A549 (cell line): ENCODE measurements around the gene DRD2. TPM values are rescaled to one million over a fixed set of nuclear protein-coding genes. Genes with fewer than 3 reads are reported as not detected.

ENCODE experiments used
- ATAC-seq, 2 experiments: fragments of 200-7000 bp in 1 of 2; fragments of >200 bp in 1 of 2; cut with Nextera tagmentation in 1 of 2; cut with Tn5 transposase in 1 of 2; 3 replicates each; pipeline versions ENCODE4 v1.8.0 to v1.9.1; 2018 to 2020; ENCODE audit warnings: mild to moderate bottlenecking in 1 of 2, moderate library complexity in 1 of 2
- CTCF ChIA-PET: fragments of 300-600 bp; sonication (Branson Sonifier 250); formaldehyde crosslinking; extraction: SDS; loops from one replicate; lab custom pipeline; 2021; ENCODE audit warnings: antibody characterized with exemption, inconsistent platforms; lab: Yijun Ruan, JAX
- POLR2A ChIA-PET: fragments of 350-600 bp; formaldehyde crosslinking; extraction: SDS; loops from one replicate; lab custom pipeline; 2021; ENCODE audit warnings: antibody characterized with exemption, inconsistent platforms; lab: Yijun Ruan, JAX
- DNase-seq, 2 experiments: peaks; one replicate each; pipeline versions ENCODE4 v3.0.0 to v3.0.0-alpha.2; 2011 to 2016; ENCODE audit warnings: low read depth in 1 of 2, low spot score in 1 of 2
- FAIRE-seq: peaks from 2 replicates; lab custom pipeline; 2011; peaks lifted over from hg19 to GRCh38; lab: Jason Lieb, UNC
- H3K27ac ChIP-seq, 2 experiments: fragments of >200 bp; sonication (Bioruptor Twin); formaldehyde crosslinking; 3 replicates each; pipeline ENCODE4 v1.5.1; 2016 to 2017
- H3K4me1 ChIP-seq: fragments of >200 bp; sonication (Bioruptor Twin); formaldehyde crosslinking; 3 replicates; pipeline ENCODE4 v1.6.1; 2016
- H3K4me2 ChIP-seq: fragments of >200 bp; sonication (Bioruptor Twin); formaldehyde crosslinking; 3 replicates; pipeline ENCODE4 v1.6.1; 2016
- H3K4me3 ChIP-seq: fragments of >200 bp; sonication (Bioruptor Twin); formaldehyde crosslinking; 3 replicates; pipeline ENCODE4 v1.5.1; 2016
- H3K9me3 ChIP-seq: fragments of >200 bp; sonication (Bioruptor Twin); formaldehyde crosslinking; 3 replicates; pipeline ENCODE4 v1.6.1; 2016
- HDAC2 ChIP-seq: fragments of 200-600 bp; sonication (generic); IDR thresholded peaks from 2 replicates; pipeline ENCODE4 v1.6.1; 2016
- HEYL ChIP-seq: fragments of 250-450 bp; sonication (Bioruptor Pico); IDR thresholded peaks from 2 replicates; pipeline ENCODE4 v1.8.0; 2021; ENCODE audit warnings: mild to moderate bottlenecking, moderate library complexity
- HOXA7 ChIP-seq: fragments of 250-450 bp; sonication (Bioruptor Pico); IDR thresholded peaks from 2 replicates; pipeline ENCODE4 v1.5.0; 2020; ENCODE audit warnings: mild to moderate bottlenecking, moderate library complexity
- JUN ChIP-seq, 2 experiments: fragments of >200 bp; sonication (Bioruptor Twin); formaldehyde crosslinking; IDR thresholded peaks; 2 replicates in 1 of 2; 3 replicates in 1 of 2; pipeline ENCODE4 v1.6.1; 2016 to 2017
- JUNB ChIP-seq: fragments of >200 bp; sonication (Bioruptor Twin); formaldehyde crosslinking; IDR thresholded peaks from 2 replicates; pipeline ENCODE4 v1.6.1; 2016
- MYC ChIP-seq: IDR thresholded peaks from 2 replicates; pipeline ENCODE4 v1.6.1; 2012; ENCODE audit warnings: mild to moderate bottlenecking, inconsistent platforms, low read length, improper control_type of control experiment, borderline replicate concordance
- NPAS2 ChIP-seq: fragments of 250-450 bp; sonication (Bioruptor Pico); IDR thresholded peaks from 2 replicates; pipeline ENCODE4 v1.8.0; 2022; ENCODE audit warnings: mild to moderate bottlenecking, moderate library complexity, borderline replicate concordance
- POLR2A ChIP-seq: IDR thresholded peaks from 2 replicates; pipeline ENCODE4 v1.6.1; 2012; ENCODE audit warnings: mild to moderate bottlenecking, low read length
- RAD21 ChIP-seq, 2 experiments: fragments of >200 bp in 1 of 2; sonication (Bioruptor Twin) in 1 of 2; formaldehyde crosslinking in 1 of 2; IDR thresholded peaks in 1 of 2; conservative IDR thresholded peaks in 1 of 2; 2 replicates in 1 of 2; 3 replicates in 1 of 2; pipeline ENCODE4 v1.6.1; 2012 to 2018; ENCODE audit warnings: inconsistent platforms in 1 of 2
- RARB ChIP-seq: fragments of 250-450 bp; sonication (Bioruptor Pico); IDR thresholded peaks from 2 replicates; pipeline ENCODE4 v1.8.0; 2021; ENCODE audit warnings: mild to moderate bottlenecking, moderate library complexity
- RCOR1 ChIP-seq: fragments of 150-350 bp; IDR thresholded peaks from 2 replicates; pipeline ENCODE4 v1.6.1; 2014; ENCODE audit warnings: antibody characterized with exemption, low read length, low read depth
- SMC3 ChIP-seq: fragments of >200 bp; sonication (Bioruptor Twin); formaldehyde crosslinking; IDR thresholded peaks from 3 replicates; pipeline ENCODE4 v1.6.1; 2018; ENCODE audit warnings: inconsistent platforms
- SREBF2 ChIP-seq: fragments of 450-650 bp; IDR thresholded peaks from 2 replicates; pipeline ENCODE4 v1.6.1; 2014; ENCODE audit warnings: mild to moderate bottlenecking, moderate library complexity
- whole genome bisulfite sequencing: methylation state at CpG from one replicate; pipeline ENCODE4 v1.1.6; 2017; ENCODE audit errors: missing lambda C conversion rate; 5-methylcytosine and 5-hydroxymethylcytosine counted together
- polyA plus RNA-seq, 4 experiments: library from polyadenylated mRNA; depleted of rRNA in 3 of 4; stranded (reverse); fragments of >200 nt; fragmentation: RNase III in 1 of 4; extraction: RNeasy Plus Mini Kit Qiagen cat#74134 plus additional on column Dnase treatment in 1 of 4; gene quantifications; 2 replicates in 3 of 4; 3 replicates in 1 of 4; pipeline ENCODE4 v1.2.3, GENCODE V29; 2011 to 2017
- TF ChIP-seq, protein P1 (sequence below): fragments of 200-600 bp; sonication (generic); IDR thresholded peaks from 2 replicates; pipeline ENCODE4 v1.6.1; 2016; ENCODE audit warnings: antibody characterized with exemption, mild to moderate bottlenecking, moderate library complexity
- TF ChIP-seq, protein P2 (sequence below): IDR thresholded peaks from 2 replicates; pipeline ENCODE4 v1.6.1; 2012

DRD2 gene
- polyA plus RNA-seq, 2 of the 4 experiments (the other 2 are of a cell fraction), result not detected

DNA sequence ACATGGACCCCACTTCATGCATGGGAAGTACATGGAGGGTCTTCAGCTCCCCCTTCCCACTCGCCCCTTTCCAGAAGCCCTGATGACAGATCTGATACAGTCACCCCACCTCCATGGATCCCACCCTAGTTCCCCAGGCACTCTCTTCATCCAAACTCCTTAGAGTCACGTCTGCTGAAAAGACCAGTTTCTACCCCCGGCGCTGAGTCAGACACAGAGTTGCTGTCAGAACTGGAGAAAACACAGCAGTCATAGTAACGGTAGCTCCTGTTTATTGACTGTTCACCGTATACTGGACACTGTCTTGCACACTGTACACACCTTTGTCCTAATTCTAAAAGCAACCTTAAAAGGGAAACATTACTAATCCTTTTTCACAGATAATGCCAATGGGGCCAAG, 29.1 kb downstream of the DRD2 start:
- DNase-seq, result no peak
- H3K9me3 ChIP-seq, result no peaks in the 10 kb centered on the region
- no peaks in the 10 kb centered on the region for H3K4me1 ChIP-seq
- H3K4me2 ChIP-seq, result no peak overlapping the region
- FAIRE-seq, result no peak
- ChIA-PET POLR2A (no interaction called here), CTCF (no interaction called here)
- TF ChIP-seq SREBF2 (no peak), HOXA7 (no peak), RAD21 (conservative IDR thresholded peaks at IDR 0.05 in 1 of 2, IDR thresholded peaks at IDR 0.05 in 1 of 2) (no peak), RCOR1 (no peak), MYC (no peak), HEYL (CRISPR knock-in tag) (no peak)
- H3K27ac ChIP-seq, result no peak overlapping the region
- H3K4me3 ChIP-seq, result no peak overlapping the region
- no peak for ATAC-seq
- 5% methylated on average over 6 of the region's 6 CpGs for WGBS

DNA sequence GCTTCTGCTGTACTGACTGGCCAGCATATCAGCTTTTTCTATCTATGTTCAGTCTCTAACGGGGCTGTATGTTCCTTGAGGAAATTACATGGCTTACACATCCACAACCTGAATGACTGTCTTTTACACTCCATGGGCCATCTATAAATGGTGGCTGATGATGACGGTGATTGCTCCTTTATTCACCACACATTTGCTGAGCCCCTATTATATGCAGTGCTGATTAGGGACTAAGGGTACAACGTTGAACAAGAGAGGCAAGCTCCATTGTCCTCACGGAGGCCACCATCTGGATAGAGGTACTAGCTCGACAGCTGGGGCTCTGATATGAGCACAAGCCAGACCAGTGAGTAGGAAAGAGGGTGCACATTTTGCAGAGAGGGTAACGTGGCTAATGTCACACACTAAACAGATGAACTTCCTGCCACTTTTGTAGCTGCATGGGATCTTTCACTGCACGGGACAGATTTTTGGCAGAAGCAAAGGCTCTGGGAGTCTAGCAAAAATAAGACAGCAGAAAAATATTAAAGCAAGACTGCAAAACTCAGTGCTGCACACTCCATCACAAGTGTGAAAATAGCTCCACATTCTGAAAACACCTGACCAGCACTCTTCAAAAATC, 30.6 kb downstream of the DRD2 start:
- Histone ChIP-seq H3K9me3 (no peaks in the 10 kb centered on the region), H3K4me3 (no peak overlapping the region), H3K4me1 (no peaks in the 10 kb centered on the region), H3K27ac (no peak overlapping the region), H3K4me2 (no peak overlapping the region)
- ChIA-PET POLR2A (no interaction called here), CTCF (interaction anchor here (0.6 kb wide), 1 partner anchor 118 kb away, joined by 3 read pairs; no protein-coding TSS in a partner anchor)
- ATAC-seq (no peak), FAIRE-seq (no peak), DNase-seq (no peak)
- 16% methylated on average over 7 of the region's 7 CpGs for WGBS
- TF ChIP-seq, protein P1, sequence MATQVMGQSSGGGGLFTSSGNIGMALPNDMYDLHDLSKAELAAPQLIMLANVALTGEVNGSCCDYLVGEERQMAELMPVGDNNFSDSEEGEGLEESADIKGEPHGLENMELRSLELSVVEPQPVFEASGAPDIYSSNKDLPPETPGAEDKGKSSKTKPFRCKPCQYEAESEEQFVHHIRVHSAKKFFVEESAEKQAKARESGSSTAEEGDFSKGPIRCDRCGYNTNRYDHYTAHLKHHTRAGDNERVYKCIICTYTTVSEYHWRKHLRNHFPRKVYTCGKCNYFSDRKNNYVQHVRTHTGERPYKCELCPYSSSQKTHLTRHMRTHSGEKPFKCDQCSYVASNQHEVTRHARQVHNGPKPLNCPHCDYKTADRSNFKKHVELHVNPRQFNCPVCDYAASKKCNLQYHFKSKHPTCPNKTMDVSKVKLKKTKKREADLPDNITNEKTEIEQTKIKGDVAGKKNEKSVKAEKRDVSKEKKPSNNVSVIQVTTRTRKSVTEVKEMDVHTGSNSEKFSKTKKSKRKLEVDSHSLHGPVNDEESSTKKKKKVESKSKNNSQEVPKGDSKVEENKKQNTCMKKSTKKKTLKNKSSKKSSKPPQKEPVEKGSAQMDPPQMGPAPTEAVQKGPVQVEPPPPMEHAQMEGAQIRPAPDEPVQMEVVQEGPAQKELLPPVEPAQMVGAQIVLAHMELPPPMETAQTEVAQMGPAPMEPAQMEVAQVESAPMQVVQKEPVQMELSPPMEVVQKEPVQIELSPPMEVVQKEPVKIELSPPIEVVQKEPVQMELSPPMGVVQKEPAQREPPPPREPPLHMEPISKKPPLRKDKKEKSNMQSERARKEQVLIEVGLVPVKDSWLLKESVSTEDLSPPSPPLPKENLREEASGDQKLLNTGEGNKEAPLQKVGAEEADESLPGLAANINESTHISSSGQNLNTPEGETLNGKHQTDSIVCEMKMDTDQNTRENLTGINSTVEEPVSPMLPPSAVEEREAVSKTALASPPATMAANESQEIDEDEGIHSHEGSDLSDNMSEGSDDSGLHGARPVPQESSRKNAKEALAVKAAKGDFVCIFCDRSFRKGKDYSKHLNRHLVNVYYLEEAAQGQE, result no peak
- TF ChIP-seq JUNB (no peak), POLR2A (no peak), JUN (IDR thresholded peaks at IDR 0.05) (no peak), HEYL (CRISPR knock-in tag) (no peak)
- TF ChIP-seq, protein P2, sequence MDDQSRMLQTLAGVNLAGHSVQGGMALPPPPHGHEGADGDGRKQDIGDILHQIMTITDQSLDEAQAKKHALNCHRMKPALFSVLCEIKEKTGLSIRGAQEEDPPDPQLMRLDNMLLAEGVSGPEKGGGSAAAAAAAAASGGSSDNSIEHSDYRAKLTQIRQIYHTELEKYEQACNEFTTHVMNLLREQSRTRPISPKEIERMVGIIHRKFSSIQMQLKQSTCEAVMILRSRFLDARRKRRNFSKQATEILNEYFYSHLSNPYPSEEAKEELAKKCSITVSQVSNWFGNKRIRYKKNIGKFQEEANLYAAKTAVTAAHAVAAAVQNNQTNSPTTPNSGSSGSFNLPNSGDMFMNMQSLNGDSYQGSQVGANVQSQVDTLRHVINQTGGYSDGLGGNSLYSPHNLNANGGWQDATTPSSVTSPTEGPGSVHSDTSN, result no peak

DNA sequence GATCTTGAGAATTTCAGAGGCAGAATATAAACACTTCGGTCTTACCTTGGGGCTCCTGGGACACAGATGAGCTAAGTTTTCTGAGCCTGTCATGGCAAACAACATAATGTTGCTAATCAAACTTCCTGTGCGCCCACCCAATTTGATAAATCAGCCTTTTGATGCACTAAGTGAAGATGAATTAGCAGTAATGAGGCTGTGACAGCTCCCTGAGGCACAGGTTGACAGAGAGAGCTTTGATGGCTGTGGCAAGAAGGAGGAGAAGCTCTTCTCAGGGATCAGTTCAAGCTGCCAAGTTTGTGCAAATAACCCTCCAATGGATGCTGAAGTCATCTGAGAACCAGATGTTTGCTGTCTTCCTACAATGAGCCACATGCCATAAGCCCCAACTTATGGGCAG, 34.4 kb downstream of the DRD2 start:
- FAIRE-seq, result no peak
- no peak for TF ChIP-seq HOXA7
- TF ChIP-seq HDAC2, result no peak
- TF ChIP-seq SMC3, result no peak
- no peak for TF ChIP-seq NPAS2 (CRISPR knock-in tag)
- TF ChIP-seq, protein P2, result no peak
- TF ChIP-seq RARB (CRISPR knock-in tag), result no peak
- ChIA-PET CTCF (interaction anchor here (0.7 kb wide), 1 partner anchor 25 kb away, joined by 3 read pairs; no protein-coding TSS in a partner anchor), POLR2A (no interaction called here)
- Histone ChIP-seq H3K4me3 (no peak overlapping the region), H3K27ac (no peak overlapping the region), H3K4me2 (no peak overlapping the region), H3K9me3 (no peaks in the 10 kb centered on the region), H3K4me1 (no peaks in the 10 kb centered on the region)
- DNase-seq, result no peak
- no peak for ATAC-seq
- 5% methylated on average over 2 of the region's 2 CpGs for WGBS
